ENCODE data around the gene STXBP1.

The STXBP1 gene

GRCh38 chr9:127660886-127661741 lies 49.0 kb downstream of the STXBP1 start:
- FAIRE-seq, result peak; percentile 99

GRCh38 chr9:127662617-127663016 lies 50.5 kb downstream of the STXBP1 start:
- FAIRE-seq, result no peak

- no peak for FAIRE-seq
These were observed 52.2 kb downstream of the STXBP1 start for GRCh38 chr9:127664324-127664677.

GRCh38 chr9:127664678-127665507 lies 52.8 kb downstream of the STXBP1 start:
- peak; percentile 80 for FAIRE-seq

- no peak for FAIRE-seq
These were observed 55.2 kb downstream of the STXBP1 start for GRCh38 chr9:127667127-127667844.

GRCh38 chr9:127667906-127668305 lies 55.8 kb downstream of the STXBP1 start:
- no peak for FAIRE-seq

- FAIRE-seq, result no peak
These were observed 61.2 kb downstream of the STXBP1 start for GRCh38 chr9:127673234-127673633.

- FAIRE-seq, result no peak
These were observed 64.6 kb downstream of the STXBP1 start for GRCh38 chr9:127676638-127677037.

- FAIRE-seq, result no peak
These were observed 67.4 kb downstream of the STXBP1 start for GRCh38 chr9:127679506-127679905.

- FAIRE-seq, result no peak
These were observed 68.1 kb downstream of the STXBP1 start for GRCh38 chr9:127680226-127680625.

GRCh38 chr9:127680846-127681245 lies 68.8 kb downstream of the STXBP1 start:
- no peak for FAIRE-seq

- FAIRE-seq, result no peak
These were observed 70.5 kb downstream of the STXBP1 start for GRCh38 chr9:127682351-127683136.

- FAIRE-seq, result no peak
These were observed 71.6 kb downstream of the STXBP1 start for GRCh38 chr9:127683723-127684122.

GRCh38 chr9:127684576-127684975 lies 72.5 kb downstream of the STXBP1 start:
- no peak for FAIRE-seq

GRCh38 chr9:127686461-127687393 lies 74.7 kb downstream of the STXBP1 start:
- no peak for FAIRE-seq

GRCh38 chr9:127689329-127690000 lies 77.4 kb downstream of the STXBP1 start:
- FAIRE-seq, result no peak

- no peak for FAIRE-seq
These were observed 78.7 kb downstream of the STXBP1 start for GRCh38 chr9:127690735-127691134.

GRCh38 chr9:127692071-127692470 lies 80.0 kb downstream of the STXBP1 start:
- FAIRE-seq, result no peak

- FAIRE-seq, result no peak
These were observed 81.1 kb downstream of the STXBP1 start for GRCh38 chr9:127693143-127693542.

- FAIRE-seq, result no peak
These were observed 81.6 kb downstream of the STXBP1 start for GRCh38 chr9:127693697-127694096.
